Suprapubic skin (tissue), 4 donors: Measurements from ENCODE around the gene SLC6A6.

Experiments
- POLR2A ChIP-seq, 2 donors: fragments of 450-650 bp; IDR thresholded peaks; one replicate each; pipeline ENCODE4 v1.6.1; 2017; ENCODE audit warnings: antibody characterized with exemption in 2 of 2, mild to moderate bottlenecking in 2 of 2, moderate library complexity in 2 of 2
- POLR2AphosphoS5 ChIP-seq, 3 donors: sonication (generic); formaldehyde crosslinking; IDR thresholded peaks; one replicate each; pipeline ENCODE4 v1.6.1; 2017; ENCODE audit warnings: antibody characterized with exemption in 3 of 3
- TF ChIP-seq, protein P1 (sequence below), 2 donors: fragments of 200-600 bp in 1 of 2; fragments of 450-650 bp in 1 of 2; sonication (generic) in 1 of 2; IDR thresholded peaks; one replicate each; pipeline ENCODE4 v1.5.1; 2016 to 2019; ENCODE audit warnings: antibody characterized with exemption in 2 of 2, mild to moderate bottlenecking in 1 of 2, moderate library complexity in 1 of 2

DNA sequence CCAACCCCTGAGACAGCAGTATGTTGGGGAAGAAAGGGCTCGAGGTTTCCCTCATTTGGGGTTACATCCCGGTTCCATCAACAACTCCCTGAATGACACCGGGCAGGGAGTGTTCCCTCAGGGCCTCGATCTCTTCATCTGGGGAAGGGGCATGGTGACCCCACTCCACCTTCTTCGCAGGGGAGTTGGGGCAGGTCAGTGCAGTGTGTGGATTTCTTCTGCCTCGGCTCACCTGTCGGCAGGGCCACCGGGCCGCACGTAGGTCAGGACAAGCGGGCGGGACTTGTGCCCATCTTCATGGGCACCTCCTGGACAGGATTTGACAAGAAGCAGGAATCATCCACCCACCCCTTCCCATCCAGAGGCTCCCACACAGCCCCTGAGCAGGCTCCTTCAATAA is 120.4 kb downstream of the SLC6A6 start:
- TF ChIP-seq, protein P1, sequence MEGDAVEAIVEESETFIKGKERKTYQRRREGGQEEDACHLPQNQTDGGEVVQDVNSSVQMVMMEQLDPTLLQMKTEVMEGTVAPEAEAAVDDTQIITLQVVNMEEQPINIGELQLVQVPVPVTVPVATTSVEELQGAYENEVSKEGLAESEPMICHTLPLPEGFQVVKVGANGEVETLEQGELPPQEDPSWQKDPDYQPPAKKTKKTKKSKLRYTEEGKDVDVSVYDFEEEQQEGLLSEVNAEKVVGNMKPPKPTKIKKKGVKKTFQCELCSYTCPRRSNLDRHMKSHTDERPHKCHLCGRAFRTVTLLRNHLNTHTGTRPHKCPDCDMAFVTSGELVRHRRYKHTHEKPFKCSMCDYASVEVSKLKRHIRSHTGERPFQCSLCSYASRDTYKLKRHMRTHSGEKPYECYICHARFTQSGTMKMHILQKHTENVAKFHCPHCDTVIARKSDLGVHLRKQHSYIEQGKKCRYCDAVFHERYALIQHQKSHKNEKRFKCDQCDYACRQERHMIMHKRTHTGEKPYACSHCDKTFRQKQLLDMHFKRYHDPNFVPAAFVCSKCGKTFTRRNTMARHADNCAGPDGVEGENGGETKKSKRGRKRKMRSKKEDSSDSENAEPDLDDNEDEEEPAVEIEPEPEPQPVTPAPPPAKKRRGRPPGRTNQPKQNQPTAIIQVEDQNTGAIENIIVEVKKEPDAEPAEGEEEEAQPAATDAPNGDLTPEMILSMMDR (IDR thresholded peaks at IDR 0.05) = no peak
- TF ChIP-seq POLR2AphosphoS5 (IDR thresholded peaks at IDR 0.05) (no peak), POLR2A (IDR thresholded peaks at IDR 0.05) (no peak)
